Colonic mucosa (tissue), 4 donors: ENCODE data around the gene PARK7. TPM values are rescaled to one million over a fixed set of nuclear protein-coding genes. Genes with fewer than 3 reads are reported as not detected.

ENCODE experiments used
- DNase-seq: peaks from one replicate; pipeline ENCODE4 v3.0.0-alpha.2; 2020
- H3K27ac ChIP-seq: fragments of 200-600 bp; one replicate; pipeline ENCODE4 v1.8.0; 2021
- H3K27me3 ChIP-seq: fragments of 200-600 bp; one replicate; pipeline ENCODE4 v1.8.0; 2021
- H3K36me3 ChIP-seq: fragments of 200-600 bp; one replicate; pipeline ENCODE4 v1.8.0; 2021
- H3K4me1 ChIP-seq: fragments of 200-600 bp; one replicate; pipeline ENCODE4 v1.8.0; 2021; ENCODE audit warnings: mild to moderate bottlenecking
- H3K4me3 ChIP-seq: fragments of 200-600 bp; one replicate; pipeline ENCODE4 v1.8.0; 2021
- H3K9ac ChIP-seq, 2 donors: one replicate each; pipeline ENCODE4 v1.7.0; 2013; ENCODE audit warnings: control low read depth in 2 of 2, low read depth in 2 of 2, low read length in 2 of 2
- H3K9me3 ChIP-seq: fragments of 200-600 bp; one replicate; pipeline ENCODE4 v1.8.0; 2021
- intact Hi-C: fragments of 100-400 bp; cut with DNase I; formaldehyde crosslinking; loops from one replicate; pipeline ENCODE4 v1.14.1; 2022
- total RNA-seq, 2 donors: library from RNA; stranded (reverse); fragmentation: NEBNext Ultra II Directional in 1 of 2; extraction: Animal tissue kit (Norgen Biotek cat#: 25700) in 1 of 2; gene quantifications; one replicate each; pipeline ENCODE4 v1.2.1, GENCODE V29; 2021
- TF ChIP-seq, protein P1 (sequence below): fragments of 200-600 bp; IDR thresholded peaks from one replicate; pipeline ENCODE4 v1.8.0; 2022; ENCODE audit warnings: antibody characterized with exemption, mild to moderate bottlenecking
- donor health status: healthy.
- donor health status: DM: no; HTN: no; CAD: no.
- donor health status: DM: no; HTN: no; CAD: no.

The PARK7 gene
- total RNA-seq, 2 donors from 2014 or later = 184 to 330 TPM

DNA sequence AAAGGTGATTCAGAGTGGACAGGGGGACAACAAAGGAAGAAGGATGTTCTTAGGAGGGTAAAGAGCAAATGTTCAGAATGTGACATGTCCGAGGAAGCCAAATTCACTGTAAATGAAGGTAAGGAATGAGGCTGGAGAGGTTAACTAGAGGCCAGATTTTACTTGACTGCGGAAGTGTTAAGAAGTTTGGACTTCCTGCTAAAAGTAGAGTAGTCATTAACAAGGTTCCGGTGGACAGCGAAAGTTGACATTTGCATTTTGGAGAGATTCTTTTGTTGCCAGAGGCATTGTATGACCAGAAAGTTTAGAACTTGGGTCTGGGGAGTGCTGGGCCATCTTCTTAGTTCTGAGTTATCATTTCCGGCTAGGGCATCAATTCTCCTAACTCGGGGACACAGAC, 71.8 kb downstream of the PARK7 start:
- Histone ChIP-seq H3K4me3 (no peak overlapping the region), H3K4me1 (no peaks in the 10 kb centered on the region), H3K9ac (no peak overlapping the region), H3K27me3 (no peaks in the 10 kb centered on the region), H3K27ac (no peak overlapping the region), H3K36me3 (no peaks in the 10 kb centered on the region), H3K9me3 (no peaks in the 10 kb centered on the region)
- TF ChIP-seq, protein P1, sequence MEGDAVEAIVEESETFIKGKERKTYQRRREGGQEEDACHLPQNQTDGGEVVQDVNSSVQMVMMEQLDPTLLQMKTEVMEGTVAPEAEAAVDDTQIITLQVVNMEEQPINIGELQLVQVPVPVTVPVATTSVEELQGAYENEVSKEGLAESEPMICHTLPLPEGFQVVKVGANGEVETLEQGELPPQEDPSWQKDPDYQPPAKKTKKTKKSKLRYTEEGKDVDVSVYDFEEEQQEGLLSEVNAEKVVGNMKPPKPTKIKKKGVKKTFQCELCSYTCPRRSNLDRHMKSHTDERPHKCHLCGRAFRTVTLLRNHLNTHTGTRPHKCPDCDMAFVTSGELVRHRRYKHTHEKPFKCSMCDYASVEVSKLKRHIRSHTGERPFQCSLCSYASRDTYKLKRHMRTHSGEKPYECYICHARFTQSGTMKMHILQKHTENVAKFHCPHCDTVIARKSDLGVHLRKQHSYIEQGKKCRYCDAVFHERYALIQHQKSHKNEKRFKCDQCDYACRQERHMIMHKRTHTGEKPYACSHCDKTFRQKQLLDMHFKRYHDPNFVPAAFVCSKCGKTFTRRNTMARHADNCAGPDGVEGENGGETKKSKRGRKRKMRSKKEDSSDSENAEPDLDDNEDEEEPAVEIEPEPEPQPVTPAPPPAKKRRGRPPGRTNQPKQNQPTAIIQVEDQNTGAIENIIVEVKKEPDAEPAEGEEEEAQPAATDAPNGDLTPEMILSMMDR = no peak
- intact Hi-C loops = no loop called here
- no peak for DNase-seq

Other genes with a start within 250 kb of the PARK7 start
- gene VAMP3, start 190.4 kb upstream of the PARK7 start, total RNA-seq = 100 to 1,000 TPM in 1 of 2 donors, 10 to 100 TPM in 1; 73.0 to 108 TPM
- gene PER3, start 177.4 kb upstream of the PARK7 start, total RNA-seq = 10 to 100 TPM in 1 of 2 donors, 1 to 10 TPM in 1; 3.9 to 14.1 TPM
- gene UTS2, start 108.6 kb upstream of the PARK7 start, total RNA-seq = under 1 TPM in 1 of 2 donors, not detected in 1; 0.20 TPM
- gene TNFRSF9, start 20.9 kb upstream of the PARK7 start, total RNA-seq = under 1 TPM; 0.17 to 0.56 TPM
- gene ERRFI1, start 64.6 kb downstream of the PARK7 start, total RNA-seq = 10 to 100 TPM; 22.3 to 45.5 TPM